Calu3 (cell line): Measurements from ENCODE around the gene PCOLCE2. TPM values are rescaled to one million over a fixed set of nuclear protein-coding genes. Genes with fewer than 3 reads are reported as not detected.
A peak's percentile ranks its signal among the peaks of the same experiment; 100 is the strongest.

Experiments used
- Bru-seq: library from RNA; stranded (reverse); fragments of 400-500 nt; gene quantifications from one replicate; lab custom pipeline; 2021; lab: Mats Ljungman, UMichigan
- BruChase-seq, 2 experiments: library from RNA; stranded (reverse); fragments of 400-500 nt; gene quantifications; one replicate each; lab custom pipeline; 2021; lab: Mats Ljungman, UMichigan
- BruUV-seq: library from RNA; stranded (reverse); fragments of 400-500 nt; replicated peaks from 2 replicates; lab custom pipeline; 2021; lab: Mats Ljungman, UMichigan
- CTCF ChIA-PET: fragments of 300-600 bp; sonication (Branson Sonifier 250); formaldehyde crosslinking; loops from one replicate; lab custom pipeline; 2022; ENCODE audit warnings: antibody characterized with exemption; lab: Charles Lee
- DNase-seq: peaks from one replicate; pipeline ENCODE4 v3.0.0; 2022
- H3K27ac Mint-ChIP-seq: one replicate; pipeline ENCODE4 v1.8.0; 2022; ENCODE audit warnings: mixed read lengths; ENCODE audit not compliant: unreplicated experiment
- H3K27me3 Mint-ChIP-seq: one replicate; pipeline ENCODE4 v1.8.0; 2022; ENCODE audit warnings: mixed read lengths; ENCODE audit not compliant: unreplicated experiment
- H3K36me3 Mint-ChIP-seq: one replicate; pipeline ENCODE4 v1.8.0; 2022; ENCODE audit warnings: mild to moderate bottlenecking, moderate library complexity, mixed read lengths; ENCODE audit not compliant: insufficient read depth, unreplicated experiment
- H3K4me1 Mint-ChIP-seq: one replicate; pipeline ENCODE4 v1.8.0; 2022; ENCODE audit warnings: mild to moderate bottlenecking, low read depth, mixed read lengths; ENCODE audit not compliant: unreplicated experiment
- H3K4me3 Mint-ChIP-seq: one replicate; pipeline ENCODE4 v1.8.0; 2022; ENCODE audit warnings: mild to moderate bottlenecking, low read depth, moderate library complexity, mixed read lengths; ENCODE audit not compliant: unreplicated experiment
- H3K9me3 Mint-ChIP-seq: one replicate; pipeline ENCODE4 v1.8.0; 2022; ENCODE audit warnings: low read depth, mixed read lengths; ENCODE audit not compliant: unreplicated experiment
- CTCF ChIP-seq: fragments of 200-600 bp; IDR thresholded peaks from one replicate; pipeline ENCODE4 v1.8.0; 2022; ENCODE audit warnings: antibody characterized with exemption; ENCODE audit not compliant: unreplicated experiment
- intact Hi-C: fragments of 100-400 bp; cut with micrococcal nuclease; formaldehyde crosslinking; loops from one replicate; pipeline ENCODE4 v1.10.0; 2022; ENCODE audit not compliant: unreplicated experiment
- long read RNA-seq: library from polyadenylated mRNA; stranded (forward); transcript quantifications from one replicate; pipeline ENCODE4 v2.0.0, GENCODE V29; 2022
- total RNA-seq: library from RNA; stranded (reverse); gene quantifications from 2 replicates; pipeline ENCODE4 v1.2.3, GENCODE V29; 2022

PCOLCE2 gene
- total RNA-seq (5.6 and 9.6 TPM in 2 replicates), Bru-seq, nascent RNA (percentile 43 among the genes with signal in this experiment), BruChase-seq, experiment 1, labeled RNA remaining after a 6-hour chase (percentile 36 among the genes with signal in this experiment), BruChase-seq, experiment 2, labeled RNA remaining after a 2-hour chase (percentile 37 among the genes with signal in this experiment)
- long read RNA-seq, transcript PCOLCE2-201 (9 exons, 2,021 nt) = major isoform, 14 of 19 reads
- long read RNA-seq, partial matches to known transcripts = 1 of 19 reads
- long read RNA-seq, other reads (novel, unspliced or antisense) = 3 of 19 reads

- no TSS peak for BruUV-seq
- CTCF ChIA-PET = interaction anchor here (0.8 to 2.2 kb wide), 7 partner anchors 9 to 60 kb away, joined by 3 to 7 read pairs (median 4); no protein-coding TSS in a partner anchor
- no peaks in the 10 kb centered on the region for H3K9me3 Mint-ChIP-seq
- peaks cover 18% of the 10 kb centered on the region for H3K36me3 Mint-ChIP-seq
- intact Hi-C loops = loop anchor here (1.0 kb wide), 1 partner anchor 35 kb away; no protein-coding TSS in a partner anchor
- H3K27ac Mint-ChIP-seq = peak within 1 kb of the TSS; percentile 67
- peak; percentile 62 for DNase-seq
- no peak for TF ChIP-seq CTCF
- peak within 1 kb of the TSS; percentile 98 for H3K4me3 Mint-ChIP-seq
- peaks cover 8% of the 10 kb centered on the region for H3K27me3 Mint-ChIP-seq
- H3K4me1 Mint-ChIP-seq = peaks cover 15% of the 10 kb centered on the region
Observed at GRCh38 chr3:142888481-142889211, at the start of gene PCOLCE2. TSS of gene PCOLCE2 (minus strand) at chr3:142889083. CDS start at chr3:142888896, 187 bp downstream.

- no peaks in the 10 kb centered on the region for H3K36me3 Mint-ChIP-seq
- CTCF ChIA-PET = interaction anchor here (0.9 kb wide), 1 partner anchor 107 kb away, joined by 3 read pairs; no protein-coding TSS in a partner anchor
- DNase-seq = no peak
- no peaks in the 10 kb centered on the region for H3K4me1 Mint-ChIP-seq
- H3K9me3 Mint-ChIP-seq = no peaks in the 10 kb centered on the region
- H3K27ac Mint-ChIP-seq = no peak overlapping the region
- H3K27me3 Mint-ChIP-seq = no peaks in the 10 kb centered on the region
- TF ChIP-seq CTCF = no peak
- intact Hi-C loops = no loop called here
- H3K4me3 Mint-ChIP-seq = no peak overlapping the region
- BruUV-seq = no TSS peak
Observed at GRCh38 chr3:142935963-142936362, 47.1 kb upstream of the PCOLCE2 start.

- BruUV-seq = no TSS peak
- intact Hi-C loops = no loop called here
- no peak overlapping the region for H3K4me3 Mint-ChIP-seq
- no peak for TF ChIP-seq CTCF
- no peak for DNase-seq
- H3K9me3 Mint-ChIP-seq = no peaks in the 10 kb centered on the region
- no peaks in the 10 kb centered on the region for H3K27me3 Mint-ChIP-seq
- CTCF ChIA-PET = interaction anchor here (0.9 kb wide), 1 partner anchor 106 kb away, joined by 3 read pairs; no protein-coding TSS in a partner anchor
- H3K4me1 Mint-ChIP-seq = no peaks in the 10 kb centered on the region
- H3K36me3 Mint-ChIP-seq = no peaks in the 10 kb centered on the region
- no peak overlapping the region for H3K27ac Mint-ChIP-seq
Observed at GRCh38 chr3:142934887-142935269, 46.0 kb upstream of the PCOLCE2 start.

GRCh38 chr3:142934128-142934886 lies 45.4 kb upstream of the PCOLCE2 start:
- no peaks in the 10 kb centered on the region for H3K4me1 Mint-ChIP-seq
- no peaks in the 10 kb centered on the region for H3K36me3 Mint-ChIP-seq
- no peak overlapping the region for H3K4me3 Mint-ChIP-seq
- no peaks in the 10 kb centered on the region for H3K27me3 Mint-ChIP-seq
- no peak for DNase-seq
- no peak for TF ChIP-seq CTCF
- no peaks in the 10 kb centered on the region for H3K9me3 Mint-ChIP-seq
- intact Hi-C loops = no loop called here
- no TSS peak for BruUV-seq
- CTCF ChIA-PET = interaction anchor here (1.7 kb wide), 1 partner anchor 43 kb away, joined by 3 read pairs; no protein-coding TSS in a partner anchor
- H3K27ac Mint-ChIP-seq = no peak overlapping the region
